C4-2B (cell line): ENCODE results near the gene BAHD1.

Source experiments
- CTCF ChIP-seq: fragments of 450-650 bp; conservative IDR thresholded peaks from 2 replicates; pipeline ENCODE4 v1.5.1; 2017; ENCODE audit warnings: mild to moderate bottlenecking
- ZFX ChIP-seq: fragments of 450-650 bp; IDR thresholded peaks from 2 replicates; pipeline ENCODE4 v1.6.1; 2017

- TF ChIP-seq CTCF: no peak
- TF ChIP-seq ZFX: no peak
These were observed 59.2 kb downstream of the BAHD1 start for GRCh38 chr15:40499931-40500330.
